ENCODE measurements around the gene PITPNM1. TPM values are rescaled to one million over a fixed set of nuclear protein-coding genes. Genes with fewer than 3 reads are reported as not detected.

PITPNM1 gene
- total RNA-seq, 1 donor from 2014 or later, result 34.0 TPM

- DNase-seq, result no peak
Observed at GRCh38 chr11:67502328-67502979, 2.7 kb downstream of the PITPNM1 start.

DNA sequence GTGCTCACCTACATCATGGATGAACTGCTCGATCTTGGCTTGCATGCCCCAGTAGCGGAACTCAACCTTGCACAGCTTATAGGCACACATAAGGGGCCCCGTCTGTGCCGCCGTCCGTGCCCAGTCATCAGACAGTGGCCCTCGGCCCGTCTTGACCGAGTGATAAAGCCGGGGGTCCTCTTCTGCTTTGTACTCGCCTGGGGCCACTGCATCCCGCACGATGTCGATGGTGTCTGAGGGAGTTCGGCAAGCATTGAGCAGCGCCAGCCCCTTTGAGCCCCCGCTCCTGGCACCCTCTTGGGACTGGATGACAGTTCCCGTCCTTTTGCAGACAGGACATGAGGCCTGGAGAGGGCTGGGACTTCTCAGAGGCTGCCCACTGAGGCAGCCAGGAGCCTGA lies 3.3 kb downstream of the PITPNM1 start:
- DNase-seq, result no peak

DNA sequence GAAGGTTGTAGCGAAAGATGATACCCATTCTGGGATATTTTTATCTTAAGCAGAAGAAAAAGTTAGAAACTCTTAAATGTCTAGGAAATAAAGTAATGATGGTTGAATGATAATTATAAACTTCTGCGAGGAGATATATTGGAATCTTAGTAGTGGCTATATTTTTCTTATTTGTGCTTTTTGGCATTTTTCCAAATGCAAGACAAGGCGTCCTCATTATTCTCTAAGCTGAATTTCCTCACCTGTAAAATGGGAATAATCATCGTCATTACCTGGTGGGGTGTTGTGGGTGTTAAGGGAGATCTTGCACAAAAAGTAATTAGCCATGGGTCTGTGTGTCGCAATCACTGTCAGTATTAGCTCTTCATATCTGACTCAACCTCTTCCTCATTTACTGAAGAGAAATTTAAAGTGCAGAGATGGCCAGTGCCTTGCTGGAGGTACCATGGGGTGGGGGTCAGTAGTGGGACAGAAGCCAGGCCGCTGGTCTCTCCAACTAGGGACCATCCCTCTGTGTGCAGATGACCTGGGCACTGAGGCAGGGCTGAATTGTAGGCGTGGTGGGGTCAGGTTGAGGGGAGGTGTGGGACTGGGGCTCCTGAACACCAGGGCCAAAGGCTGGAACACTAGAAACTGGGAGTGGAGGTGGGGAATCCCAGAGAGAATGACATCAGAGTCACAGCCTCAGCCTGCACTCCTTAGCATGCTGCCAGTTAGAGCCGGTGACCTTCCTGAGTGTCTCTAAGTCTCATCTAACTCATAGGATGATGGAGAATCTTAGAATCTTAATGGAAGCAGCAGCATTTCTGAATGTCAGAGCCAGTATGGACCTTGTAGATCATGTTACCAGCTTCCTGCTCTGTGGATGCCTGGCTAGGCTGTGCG lies 4.1 kb downstream of the PITPNM1 start:
- DNase-seq, result no peak

DNA sequence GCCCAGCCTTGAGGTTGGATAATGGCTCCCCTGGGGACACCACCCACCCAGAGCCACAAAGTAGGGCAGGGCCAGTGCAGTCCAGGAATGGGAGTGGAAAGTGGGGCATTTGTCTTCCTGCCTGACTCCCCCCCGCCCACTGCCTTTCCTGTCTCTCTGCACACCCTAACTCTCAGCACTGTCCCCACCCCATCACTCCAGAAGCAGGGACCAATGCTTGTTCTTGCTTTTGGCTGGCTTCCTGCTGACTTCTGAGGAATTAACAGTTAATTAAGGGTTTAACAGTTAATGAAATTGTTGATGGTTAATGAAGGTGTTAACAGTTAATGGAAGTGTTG lies 4.7 kb downstream of the PITPNM1 start:
- no peak for DNase-seq

DNA sequence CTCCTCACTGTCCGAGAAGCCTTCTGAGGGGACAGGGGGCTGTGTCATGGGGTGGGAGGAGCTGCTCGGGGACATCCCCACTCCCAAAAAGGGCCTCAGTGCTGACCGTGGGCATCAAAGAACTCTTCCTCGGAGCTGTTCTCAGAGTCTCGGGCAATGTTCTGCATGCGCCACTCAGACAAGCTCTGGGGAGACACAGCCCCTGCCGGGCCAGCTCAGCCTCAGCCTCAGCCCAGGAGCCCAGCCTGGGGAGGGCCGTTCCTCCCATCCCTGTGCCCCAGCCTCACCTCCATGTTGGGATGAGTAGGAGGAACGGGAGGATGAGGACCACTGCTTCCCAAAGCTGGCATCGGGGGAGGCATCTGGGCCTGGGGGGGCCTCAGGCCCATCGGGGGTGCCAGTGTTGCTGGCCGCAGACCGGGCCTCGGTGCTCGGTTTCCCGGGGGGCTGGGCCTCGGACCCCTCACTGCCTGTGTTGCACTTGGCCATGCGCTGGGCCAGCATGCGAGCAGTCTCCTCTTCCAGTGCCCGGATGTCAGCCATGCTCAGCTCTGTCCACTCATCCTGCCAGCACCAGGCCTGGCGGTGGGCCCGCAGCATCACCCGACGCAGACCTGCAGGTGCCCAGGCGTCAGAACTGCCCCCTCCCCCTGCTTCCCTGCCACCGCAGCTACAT lies 5.2 kb downstream of the PITPNM1 start:
- no peak for DNase-seq

DNA sequence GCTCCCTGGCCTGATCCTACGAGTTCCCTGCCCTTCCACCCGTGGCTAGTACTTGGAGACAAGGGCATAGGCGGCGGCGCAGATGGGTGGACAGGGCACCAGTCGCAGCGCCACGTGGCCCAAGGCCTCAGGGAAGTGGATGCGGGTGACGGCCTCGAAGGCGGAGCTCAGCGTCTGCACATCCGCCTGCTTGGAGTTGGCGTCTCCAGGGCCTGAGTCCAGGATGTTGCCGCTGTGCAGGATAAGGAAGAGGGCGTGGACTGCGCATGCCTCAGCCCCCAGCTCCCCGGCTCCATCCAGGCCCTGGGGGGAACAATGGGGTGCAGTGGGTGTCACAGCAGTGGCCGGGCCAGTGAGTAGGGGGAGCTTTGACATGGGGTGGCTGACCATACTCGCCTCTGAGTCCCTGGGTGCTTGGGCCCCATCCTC lies 6.6 kb downstream of the PITPNM1 start:
- no peak for DNase-seq

GRCh38 chr11:67497656-67498291 lies 7.4 kb downstream of the PITPNM1 start:
- no peak for DNase-seq

GRCh38 chr11:67496113-67496512 lies 9.1 kb downstream of the PITPNM1 start:
- DNase-seq, result no peak

GRCh38 chr11:67495234-67496005 lies 9.7 kb downstream of the PITPNM1 start:
- DNase-seq, result no peak

GRCh38 chr11:67494371-67495233 lies 10.6 kb downstream of the PITPNM1 start:
- DNase-seq, result no peak

DNA sequence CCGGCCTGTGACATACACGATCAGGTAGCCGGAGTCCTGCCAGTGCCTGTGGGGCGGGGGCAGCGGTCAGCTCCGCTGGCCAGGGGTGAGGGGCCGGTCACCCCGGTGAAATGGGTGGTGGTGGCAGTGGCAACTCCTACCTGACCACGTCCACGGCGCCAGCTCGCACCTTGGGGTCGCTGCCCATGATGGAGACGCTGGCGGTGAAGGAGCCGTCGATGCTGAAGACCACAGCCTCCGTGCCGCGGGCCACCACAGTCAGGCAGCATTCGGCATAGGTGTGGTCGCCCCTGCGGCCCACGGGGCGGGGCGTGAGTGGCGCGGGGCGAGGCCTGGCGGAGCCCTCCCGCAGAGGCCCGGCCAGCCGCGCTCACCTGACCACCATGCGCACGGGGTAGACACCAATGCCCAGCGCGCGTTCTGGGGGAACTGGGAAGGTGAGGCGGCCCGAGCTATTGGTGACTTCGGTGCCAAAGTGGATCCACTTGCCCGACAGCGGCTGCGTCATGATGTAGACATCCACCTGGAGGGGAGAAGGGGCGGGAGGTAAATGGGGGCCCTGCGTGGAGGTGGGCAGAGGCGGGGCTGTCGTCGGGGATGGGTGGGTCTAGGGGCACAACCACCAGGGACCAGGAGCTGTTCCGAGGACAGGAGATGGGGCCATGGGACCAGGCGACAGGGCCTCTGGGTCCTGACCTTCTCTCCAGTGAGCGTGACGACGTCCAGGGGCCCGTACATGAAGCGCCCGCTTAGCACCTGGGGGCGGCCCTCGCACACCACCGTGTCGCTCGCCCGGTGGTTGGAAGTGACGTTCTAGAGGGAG lies 11.4 kb downstream of the PITPNM1 start:
- DNase-seq, result no peak

DNA sequence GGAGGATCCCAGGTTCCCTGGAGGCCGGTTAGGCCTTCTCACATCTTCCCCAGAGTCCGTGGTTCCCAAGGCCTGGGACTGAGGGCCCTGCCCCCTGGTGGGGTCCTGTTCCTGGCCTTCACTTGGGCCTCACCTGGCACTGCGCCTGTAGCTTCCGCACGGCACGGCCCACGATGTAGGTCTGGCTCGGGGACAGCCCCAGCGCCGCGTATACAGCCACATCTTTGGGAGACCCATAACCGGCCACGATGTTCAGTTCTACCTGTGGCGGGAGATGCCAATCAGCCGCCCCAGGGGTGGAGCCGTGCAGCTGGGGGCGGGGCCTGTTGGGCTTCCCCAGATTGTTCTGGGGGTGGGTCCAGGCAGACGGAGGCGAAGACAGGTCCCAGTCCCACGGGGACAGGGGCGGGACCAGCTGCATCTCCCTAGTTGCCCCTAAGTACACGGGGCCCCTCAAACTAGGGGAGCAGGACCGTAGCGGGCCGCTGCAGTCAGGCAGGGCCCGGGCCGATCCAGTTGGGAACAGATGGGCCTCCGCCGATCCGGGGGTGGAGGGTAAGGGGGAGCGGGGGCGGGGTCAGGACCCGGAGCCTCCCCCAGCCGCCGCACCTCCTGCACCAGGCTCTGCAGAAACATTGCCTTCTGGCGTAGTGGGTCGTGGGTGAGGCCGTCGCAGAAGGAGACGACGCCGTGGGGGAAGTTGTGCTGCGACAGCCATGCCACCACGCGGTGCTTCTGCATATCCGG lies 12.2 kb downstream of the PITPNM1 start:
- DNase-seq, result no peak

- no peak for DNase-seq
Observed at GRCh38 chr11:67492069-67492727, 13.0 kb downstream of the PITPNM1 start.

DNA sequence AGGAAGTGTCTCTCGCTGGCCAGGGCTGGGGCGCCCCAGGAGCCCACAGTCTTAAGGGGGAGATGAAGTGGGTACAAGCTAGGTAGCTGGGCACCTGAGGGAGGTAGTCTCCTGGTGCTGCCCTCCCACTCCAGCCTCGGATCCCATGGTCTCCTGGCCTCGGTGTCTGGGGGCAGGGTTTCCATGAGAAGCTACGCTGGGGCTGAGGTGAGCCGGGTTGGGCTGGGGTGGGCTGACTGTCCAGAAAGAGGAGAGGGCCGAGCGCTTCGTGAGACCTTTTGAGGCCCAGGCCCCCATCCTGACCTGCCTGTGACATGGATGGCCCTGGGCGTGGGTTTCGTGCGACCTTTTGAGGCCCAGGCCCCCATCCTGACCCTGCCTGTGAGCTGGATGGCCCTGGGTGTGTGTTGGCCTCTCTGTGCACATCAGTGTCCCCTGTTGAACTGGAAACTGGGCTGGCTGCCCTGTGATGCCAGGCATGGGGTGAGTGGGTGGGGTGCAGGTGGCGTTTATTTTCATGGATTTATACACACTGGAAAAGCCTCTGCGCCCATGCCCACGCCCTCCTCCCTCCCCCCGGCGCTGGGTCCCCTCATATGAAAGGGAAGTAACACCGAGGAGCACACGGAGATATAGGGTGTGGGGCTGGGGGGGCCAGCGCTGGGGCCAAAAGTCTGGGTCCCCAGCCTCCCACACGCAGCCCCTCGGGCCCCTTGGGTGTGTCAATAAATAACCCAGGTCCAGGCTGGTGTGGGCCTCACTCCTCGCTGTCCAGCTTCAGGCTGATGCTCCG lies 13.7 kb downstream of the PITPNM1 start:
- no peak for DNase-seq

- no peak for DNase-seq
Observed at GRCh38 chr11:67490727-67491065, 14.5 kb downstream of the PITPNM1 start.

DNA sequence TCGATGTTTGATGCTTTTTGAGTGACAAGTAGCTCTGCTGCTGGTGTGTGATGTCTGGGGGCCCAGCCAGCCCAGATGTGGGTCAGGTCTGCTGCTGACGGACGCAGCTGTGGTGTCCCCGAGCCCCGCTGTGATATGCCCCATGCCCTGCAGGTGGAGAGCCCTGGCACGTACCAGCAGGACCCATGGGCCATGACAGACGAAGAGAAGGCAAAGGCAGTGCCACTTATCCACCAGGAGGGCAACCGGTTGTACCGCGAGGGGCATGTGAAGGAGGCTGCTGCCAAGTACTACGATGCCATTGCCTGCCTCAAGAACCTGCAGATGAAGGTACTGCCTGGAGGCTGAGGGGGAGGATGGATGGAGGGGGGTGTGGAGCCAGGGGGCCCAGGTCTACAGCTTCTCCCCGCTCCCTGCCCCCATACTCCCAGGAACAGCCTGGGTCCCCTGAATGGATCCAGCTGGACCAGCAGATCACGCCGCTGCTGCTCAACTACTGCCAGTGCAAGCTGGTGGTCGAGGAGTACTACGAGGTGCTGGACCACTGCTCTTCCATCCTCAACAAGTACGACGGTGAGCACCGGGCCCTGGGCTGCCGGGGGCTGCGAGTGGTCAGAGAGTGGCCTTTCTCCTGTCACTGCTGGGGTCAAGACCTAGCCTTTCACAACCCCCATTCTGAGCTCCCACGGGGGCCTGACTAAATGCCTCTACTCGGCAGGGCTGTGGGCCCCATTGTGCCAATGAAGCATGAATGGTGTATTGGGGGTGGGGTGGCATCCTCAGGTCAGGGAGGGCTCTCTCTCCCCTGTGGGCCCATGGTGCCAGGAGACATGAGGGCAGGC lies 15.1 kb downstream of the PITPNM1 start:
- no peak for DNase-seq
